ENCODE results near the gene MED15. TPM values are rescaled to one million over a fixed set of nuclear protein-coding genes. Genes with fewer than 3 reads are reported as not detected.

The MED15 gene
- total and polyA plus RNA-seq, 2 of the 4 experiments (the other 2 are of a cell fraction), result 19.0 to 68.8 TPM

GRCh38 chr22:20602609-20603164 lies 95.3 kb downstream of the MED15 start:
- no peak overlapping the region for H3K56ac ChIP-seq (ENCODE audit: extremely low read depth, insufficient read depth, low read length)
- no peak overlapping the region for H3K9ac ChIP-seq (ENCODE audit: low read depth, low read length)
- H3K4ac ChIP-seq (ENCODE audit: low read depth, low read length), result no peak overlapping the region
- no peak overlapping the region for H2AK5ac ChIP-seq (ENCODE audit: low read depth, low read length)
- H4K91ac ChIP-seq (ENCODE audit: insufficient read depth, low read depth, low read length), result no peak overlapping the region
- H3K79me1 ChIP-seq (ENCODE audit: low read depth in 1 of 2, low read length in 2 of 2), result no peaks in the 10 kb centered on the region
- DNase-seq (no peak), ATAC-seq (ENCODE audit: low read depth) (no peak)
- no peak overlapping the region for H2BK5ac ChIP-seq (ENCODE audit: low read depth, low read length, poor library complexity, severe bottlenecking)
- H3K23ac ChIP-seq (ENCODE audit: low read depth, low read length), result no peak overlapping the region
- no peak overlapping the region for H2BK120ac ChIP-seq (ENCODE audit: low read depth, low read length)
- H2BK15ac ChIP-seq (ENCODE audit: low read depth, low read length), result no peak overlapping the region
- no peaks in the 10 kb centered on the region for H3K9me1 ChIP-seq (ENCODE audit: insufficient read depth, low read length)
- intact Hi-C loops (cut with micrococcal nuclease) (no loop called here), dilution Hi-C loops (cut with HindIII; ENCODE audit: low sequenced_read_pairs, unreplicated experiment) (no loop called here), in situ Hi-C loops (cut with MboI; ENCODE audit: low sequenced_read_pairs) (loop anchor here (10.0 kb wide), 1 partner anchor 82 kb away; no protein-coding TSS in a partner anchor)
- WGBS, 2 experiments (ENCODE audit: extremely low coverage in 2 of 2, insufficient read length in 1 of 2), result 39% methylated on average over 2 of the region's 8 CpGs; no CpG with 5 or more reads in 1 of the 2 experiments
- no peak overlapping the region for H3K4me3 ChIP-seq (ENCODE audit: insufficient read depth, low read depth, low read length)
- ChIA-PET POLR2A (ENCODE audit: unreplicated experiment) (no interaction called here), CTCF (interaction anchor here (0.5 kb wide), 1 partner anchor 16 kb away, joined by 4 read pairs; no protein-coding TSS in a partner anchor)
- H3K9me3 ChIP-seq (ENCODE audit: control insufficient read depth, insufficient read depth, low read length), result no peaks in the 10 kb centered on the region
- TF ChIP-seq RCOR1 (IDR thresholded peaks at IDR 0.05; ENCODE audit: insufficient replicate concordance, low read length) (no peak), SMC3 (IDR thresholded peaks at IDR 0.05; ENCODE audit: low read depth, low read length) (no peak), CEBPB (IDR thresholded peaks at IDR 0.05; ENCODE audit: low read depth, low read length) (no peak), MXI1 (IDR thresholded peaks at IDR 0.05; ENCODE audit: borderline replicate concordance, low read depth, low read length) (no peak), RAD21 (IDR thresholded peaks at IDR 0.05; ENCODE audit: low read length) (no peak), FOS (IDR thresholded peaks at IDR 0.05; ENCODE audit: low read depth, low read length) (no peak), POLR2A (IDR thresholded peaks at IDR 0.05; ENCODE audit: low read depth, low read length) (no peak), MAZ (IDR thresholded peaks at IDR 0.05; ENCODE audit: borderline replicate concordance, low read depth, low read length) (no peak), BHLHE40 (IDR thresholded peaks at IDR 0.05; ENCODE audit: low read depth, low read length) (no peak), USF2 (IDR thresholded peaks at IDR 0.05; ENCODE audit: low read depth, low read length) (no peak), CTCF (conservative IDR thresholded peaks at IDR 0.05; ENCODE audit: low read depth, low read length) (no peak), MAFK (IDR thresholded peaks at IDR 0.05; ENCODE audit: low read depth, low read length) (no peak), NFE2L2 (IDR thresholded peaks at IDR 0.05; ENCODE audit: low read depth, low read length) (no peak), RFX5 (IDR thresholded peaks at IDR 0.05; ENCODE audit: low read depth, low read length) (no peak), CHD1 (IDR thresholded peaks at IDR 0.05; ENCODE audit: low read depth, low read length) (no peak)
- TF ChIP-seq, protein P1, sequence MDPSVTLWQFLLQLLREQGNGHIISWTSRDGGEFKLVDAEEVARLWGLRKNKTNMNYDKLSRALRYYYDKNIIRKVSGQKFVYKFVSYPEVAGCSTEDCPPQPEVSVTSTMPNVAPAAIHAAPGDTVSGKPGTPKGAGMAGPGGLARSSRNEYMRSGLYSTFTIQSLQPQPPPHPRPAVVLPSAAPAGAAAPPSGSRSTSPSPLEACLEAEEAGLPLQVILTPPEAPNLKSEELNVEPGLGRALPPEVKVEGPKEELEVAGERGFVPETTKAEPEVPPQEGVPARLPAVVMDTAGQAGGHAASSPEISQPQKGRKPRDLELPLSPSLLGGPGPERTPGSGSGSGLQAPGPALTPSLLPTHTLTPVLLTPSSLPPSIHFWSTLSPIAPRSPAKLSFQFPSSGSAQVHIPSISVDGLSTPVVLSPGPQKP (IDR thresholded peaks at IDR 0.05; ENCODE audit: borderline replicate concordance, low read depth, low read length), result no peak
- no peaks in the 10 kb centered on the region for H3K4me1 ChIP-seq (ENCODE audit: control insufficient read depth, insufficient read depth, low read length)
- H3K14ac ChIP-seq (replicated peaks; ENCODE audit: low read depth, low read length), result no peak overlapping the region
- no peak overlapping the region for H2AFZ ChIP-seq (replicated peaks; ENCODE audit: low read length, poor library complexity)
- no peak overlapping the region for H3K18ac ChIP-seq (ENCODE audit: low read depth, low read length)
- H3K36me3 ChIP-seq (ENCODE audit: control insufficient read depth, insufficient read depth, low read length), result no peaks in the 10 kb centered on the region
- no peak overlapping the region for H3K4me2 ChIP-seq (ENCODE audit: low read depth, low read length)
- no peak overlapping the region for H4K5ac ChIP-seq (ENCODE audit: low read depth, low read length)
- H4K8ac ChIP-seq (ENCODE audit: low read depth in 2 of 2, low read length in 2 of 2), result no peak overlapping the region
- peaks cover 34% of the 10 kb centered on the region for H3K27me3 ChIP-seq (ENCODE audit: control insufficient read depth, insufficient read depth, low read length)
- H3K27ac ChIP-seq (ENCODE audit: insufficient read depth, low read length), result no peak overlapping the region
- H2BK20ac ChIP-seq (ENCODE audit: low read depth, low read length), result no peak overlapping the region
- no TSS peak for BruUV-seq (replicated peaks)
- H4K20me1 ChIP-seq (ENCODE audit: insufficient read depth, low read length), result no peaks in the 10 kb centered on the region
- peak overlapping the region; percentile 55 for H2AK9ac ChIP-seq (replicated peaks; ENCODE audit: low read depth, low read length, poor library complexity)

Data from IMR-90 (cell line).